Calu3 (cell line): ENCODE results near the gene TSPAN11. TPM values are rescaled to one million over a fixed set of nuclear protein-coding genes. Genes with fewer than 3 reads are reported as not detected.

ENCODE experiments used
- BruUV-seq: library from RNA; stranded (reverse); fragments of 400-500 nt; replicated peaks from 2 replicates; lab custom pipeline; 2021; lab: Mats Ljungman, UMichigan
- CTCF ChIA-PET: fragments of 300-600 bp; sonication (Branson Sonifier 250); formaldehyde crosslinking; loops from one replicate; lab custom pipeline; 2022; ENCODE audit warnings: antibody characterized with exemption; lab: Charles Lee
- DNase-seq: peaks from one replicate; pipeline ENCODE4 v3.0.0; 2022
- H3K27ac Mint-ChIP-seq: one replicate; pipeline ENCODE4 v1.8.0; 2022; ENCODE audit warnings: mixed read lengths; ENCODE audit not compliant: unreplicated experiment
- H3K27me3 Mint-ChIP-seq: one replicate; pipeline ENCODE4 v1.8.0; 2022; ENCODE audit warnings: mixed read lengths; ENCODE audit not compliant: unreplicated experiment
- H3K36me3 Mint-ChIP-seq: one replicate; pipeline ENCODE4 v1.8.0; 2022; ENCODE audit warnings: mild to moderate bottlenecking, moderate library complexity, mixed read lengths; ENCODE audit not compliant: insufficient read depth, unreplicated experiment
- H3K4me1 Mint-ChIP-seq: one replicate; pipeline ENCODE4 v1.8.0; 2022; ENCODE audit warnings: mild to moderate bottlenecking, low read depth, mixed read lengths; ENCODE audit not compliant: unreplicated experiment
- H3K4me3 Mint-ChIP-seq: one replicate; pipeline ENCODE4 v1.8.0; 2022; ENCODE audit warnings: mild to moderate bottlenecking, low read depth, moderate library complexity, mixed read lengths; ENCODE audit not compliant: unreplicated experiment
- H3K9me3 Mint-ChIP-seq: one replicate; pipeline ENCODE4 v1.8.0; 2022; ENCODE audit warnings: low read depth, mixed read lengths; ENCODE audit not compliant: unreplicated experiment
- CTCF ChIP-seq: fragments of 200-600 bp; IDR thresholded peaks from one replicate; pipeline ENCODE4 v1.8.0; 2022; ENCODE audit warnings: antibody characterized with exemption; ENCODE audit not compliant: unreplicated experiment
- intact Hi-C: fragments of 100-400 bp; cut with micrococcal nuclease; formaldehyde crosslinking; loops from one replicate; pipeline ENCODE4 v1.10.0; 2022; ENCODE audit not compliant: unreplicated experiment
- total RNA-seq: library from RNA; stranded (reverse); gene quantifications from 2 replicates; pipeline ENCODE4 v1.2.3, GENCODE V29; 2022

Gene TSPAN11
- total RNA-seq, 1 experiment from 2014 or later, result not detected

- Mint-ChIP-seq H3K27ac (no peak overlapping the region), H3K9me3 (no peaks in the 10 kb centered on the region), H3K27me3 (peaks cover 20% of the 10 kb centered on the region), H3K4me3 (no peak overlapping the region), H3K4me1 (no peaks in the 10 kb centered on the region), H3K36me3 (no peaks in the 10 kb centered on the region)
- CTCF ChIA-PET, result no interaction called here
- no TSS peak for BruUV-seq
- DNase-seq, result no peak
- intact Hi-C loops, result no loop called here
- TF ChIP-seq CTCF, result no peak
Observed at GRCh38 chr12:31002361-31002725, 75.8 kb downstream of the TSPAN11 start.

- DNase-seq, result no peak
- Mint-ChIP-seq H3K4me3 (no peak overlapping the region), H3K4me1 (no peaks in the 10 kb centered on the region), H3K27ac (no peak overlapping the region), H3K36me3 (no peaks in the 10 kb centered on the region), H3K27me3 (peaks cover 20% of the 10 kb centered on the region), H3K9me3 (no peaks in the 10 kb centered on the region)
- no peak for TF ChIP-seq CTCF
- no TSS peak for BruUV-seq
- intact Hi-C loops, result no loop called here
- CTCF ChIA-PET, result no interaction called here
Observed at GRCh38 chr12:31002999-31003398, 76.5 kb downstream of the TSPAN11 start.

GRCh38 chr12:31003861-31004640 lies 77.5 kb downstream of the TSPAN11 start:
- intact Hi-C loops, result no loop called here
- CTCF ChIA-PET, result no interaction called here
- Mint-ChIP-seq H3K4me3 (no peak overlapping the region), H3K36me3 (no peaks in the 10 kb centered on the region), H3K27me3 (peaks cover 20% of the 10 kb centered on the region), H3K9me3 (no peaks in the 10 kb centered on the region), H3K27ac (no peak overlapping the region), H3K4me1 (no peaks in the 10 kb centered on the region)
- no TSS peak for BruUV-seq
- no peak for TF ChIP-seq CTCF
- no peak for DNase-seq

- peaks cover 20% of the 10 kb centered on the region for H3K27me3 Mint-ChIP-seq
- no peak overlapping the region for H3K4me3 Mint-ChIP-seq
- no TSS peak for BruUV-seq
- no peak for TF ChIP-seq CTCF
- no peak overlapping the region for H3K27ac Mint-ChIP-seq
- no peaks in the 10 kb centered on the region for H3K36me3 Mint-ChIP-seq
- DNase-seq, result no peak
- intact Hi-C loops, result no loop called here
- CTCF ChIA-PET, result no interaction called here
- H3K4me1 Mint-ChIP-seq, result no peaks in the 10 kb centered on the region
- H3K9me3 Mint-ChIP-seq, result no peaks in the 10 kb centered on the region
Observed at GRCh38 chr12:31004666-31005065, 78.1 kb downstream of the TSPAN11 start.
